ENCODE results near the gene STK26.

GRCh38 chrX:132086672-132087071 is 63.6 kb downstream of the STK26 start:
- TF ChIP-seq, protein P1, sequence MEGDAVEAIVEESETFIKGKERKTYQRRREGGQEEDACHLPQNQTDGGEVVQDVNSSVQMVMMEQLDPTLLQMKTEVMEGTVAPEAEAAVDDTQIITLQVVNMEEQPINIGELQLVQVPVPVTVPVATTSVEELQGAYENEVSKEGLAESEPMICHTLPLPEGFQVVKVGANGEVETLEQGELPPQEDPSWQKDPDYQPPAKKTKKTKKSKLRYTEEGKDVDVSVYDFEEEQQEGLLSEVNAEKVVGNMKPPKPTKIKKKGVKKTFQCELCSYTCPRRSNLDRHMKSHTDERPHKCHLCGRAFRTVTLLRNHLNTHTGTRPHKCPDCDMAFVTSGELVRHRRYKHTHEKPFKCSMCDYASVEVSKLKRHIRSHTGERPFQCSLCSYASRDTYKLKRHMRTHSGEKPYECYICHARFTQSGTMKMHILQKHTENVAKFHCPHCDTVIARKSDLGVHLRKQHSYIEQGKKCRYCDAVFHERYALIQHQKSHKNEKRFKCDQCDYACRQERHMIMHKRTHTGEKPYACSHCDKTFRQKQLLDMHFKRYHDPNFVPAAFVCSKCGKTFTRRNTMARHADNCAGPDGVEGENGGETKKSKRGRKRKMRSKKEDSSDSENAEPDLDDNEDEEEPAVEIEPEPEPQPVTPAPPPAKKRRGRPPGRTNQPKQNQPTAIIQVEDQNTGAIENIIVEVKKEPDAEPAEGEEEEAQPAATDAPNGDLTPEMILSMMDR (IDR thresholded peaks at IDR 0.05) = no peak
- TF ChIP-seq POLR2A (IDR thresholded peaks at IDR 0.05; ENCODE audit: low read depth) (no peak), EP300 (IDR thresholded peaks at IDR 0.05) (no peak)

All from esophagus muscularis mucosa (tissue), 4 donors.